SJCRH30 (cell line): ENCODE measurements around the gene LETMD1. TPM values are rescaled to one million over a fixed set of nuclear protein-coding genes. Genes with fewer than 3 reads are reported as not detected.

Source experiments
- DNase-seq, 2 experiments: peaks; one replicate each; pipeline ENCODE4 v3.0.0-alpha.2; 2015 to 2020
- H3K27ac ChIP-seq: fragments of 250-450 bp; sonication (Bioruptor Pico); 2 replicates; pipeline ENCODE4 v1.5.1; 2020; ENCODE audit warnings: mild to moderate bottlenecking, moderate library complexity
- H3K27me3 ChIP-seq: fragments of 250-450 bp; sonication (Bioruptor Pico); 2 replicates; pipeline ENCODE4 v1.5.1; 2020; ENCODE audit warnings: mild to moderate bottlenecking, moderate library complexity
- H3K36me3 ChIP-seq: fragments of 250-450 bp; sonication (Bioruptor Pico); 2 replicates; pipeline ENCODE4 v1.5.1; 2020; ENCODE audit warnings: mild to moderate bottlenecking, moderate library complexity
- H3K4me1 ChIP-seq: fragments of 250-450 bp; sonication (Bioruptor Pico); 2 replicates; pipeline ENCODE4 v1.5.1; 2020; ENCODE audit warnings: mild to moderate bottlenecking, moderate library complexity
- H3K4me3 ChIP-seq: fragments of 250-450 bp; sonication (Bioruptor Pico); 2 replicates; pipeline ENCODE4 v1.5.1; 2020; ENCODE audit warnings: mild to moderate bottlenecking, moderate library complexity
- H3K9me3 ChIP-seq: fragments of 250-450 bp; sonication (Bioruptor Pico); replicated peaks from 2 replicates; pipeline ENCODE4 v1.5.1; 2020; ENCODE audit warnings: mild to moderate bottlenecking, moderate library complexity
- total RNA-seq: library from RNA; depleted of rRNA; stranded (reverse); fragments of >200 nt; shearing (Covaris generic); gene quantifications from 2 replicates; pipeline ENCODE4 v1.2.3, GENCODE V29; 2014

LETMD1 gene
- total RNA-seq, 1 experiment from 2014 or later, result 53.4 TPM

- no peaks in the 10 kb centered on the region for H3K27me3 ChIP-seq
- H3K36me3 ChIP-seq, result peaks cover 5% of the 10 kb centered on the region; the same call in 1 of the 2 replicates
- no peak for DNase-seq
- peak overlapping the region; percentile 74 for H3K4me3 ChIP-seq
- peak overlapping the region; percentile 72 for H3K27ac ChIP-seq
- H3K4me1 ChIP-seq, result peaks cover 23% of the 10 kb centered on the region
- H3K9me3 ChIP-seq, result no peaks in the 10 kb centered on the region
Observed at GRCh38 chr12:51048661-51049251, 629 bp downstream of the LETMD1 start.

GRCh38 chr12:51049525-51049924 is 1.4 kb downstream of the LETMD1 start:
- H3K27me3 ChIP-seq, result no peaks in the 10 kb centered on the region
- no peak for DNase-seq
- H3K36me3 ChIP-seq, result peaks cover 5% of the 10 kb centered on the region; the same call in 1 of the 2 replicates
- no peak overlapping the region for H3K27ac ChIP-seq
- H3K9me3 ChIP-seq, result no peaks in the 10 kb centered on the region
- peaks cover 23% of the 10 kb centered on the region for H3K4me1 ChIP-seq
- H3K4me3 ChIP-seq, result peak overlapping the region; percentile 74; the same call in 1 of the 2 replicates

- H3K4me3 ChIP-seq, result no peak overlapping the region
- H3K9me3 ChIP-seq, result no peaks in the 10 kb centered on the region
- H3K36me3 ChIP-seq, result peaks cover 14% of the 10 kb centered on the region
- no peaks in the 10 kb centered on the region for H3K27me3 ChIP-seq
- no peak overlapping the region for H3K27ac ChIP-seq
- peaks cover 23% of the 10 kb centered on the region for H3K4me1 ChIP-seq
- DNase-seq, result peak; percentile 39 to 75
Observed at GRCh38 chr12:51051787-51052186, 3.7 kb downstream of the LETMD1 start.

- Histone ChIP-seq H3K4me1 (peaks cover 14% of the 10 kb centered on the region), H3K36me3 (peaks cover 38% of the 10 kb centered on the region)
Observed at GRCh38 chr12:51055060-51055459, 6.9 kb downstream of the LETMD1 start.

GRCh38 chr12:51056242-51056641 is 8.1 kb downstream of the LETMD1 start:
- no peak overlapping the region for H3K27ac ChIP-seq
- no peak for DNase-seq
- peaks cover 10% of the 10 kb centered on the region for H3K4me1 ChIP-seq
- H3K27me3 ChIP-seq, result no peaks in the 10 kb centered on the region
- H3K36me3 ChIP-seq, result peaks cover 47% of the 10 kb centered on the region
- no peaks in the 10 kb centered on the region for H3K9me3 ChIP-seq
- no peak overlapping the region for H3K4me3 ChIP-seq

More at GRCh38 chr12:51055060-51055459, 6.9 kb downstream of the LETMD1 start:
- Histone ChIP-seq H3K9me3 (no peaks in the 10 kb centered on the region), H3K27me3 (no peaks in the 10 kb centered on the region), H3K4me3 (no peak overlapping the region), H3K27ac (no peak overlapping the region)
- no peak for DNase-seq

DNA sequence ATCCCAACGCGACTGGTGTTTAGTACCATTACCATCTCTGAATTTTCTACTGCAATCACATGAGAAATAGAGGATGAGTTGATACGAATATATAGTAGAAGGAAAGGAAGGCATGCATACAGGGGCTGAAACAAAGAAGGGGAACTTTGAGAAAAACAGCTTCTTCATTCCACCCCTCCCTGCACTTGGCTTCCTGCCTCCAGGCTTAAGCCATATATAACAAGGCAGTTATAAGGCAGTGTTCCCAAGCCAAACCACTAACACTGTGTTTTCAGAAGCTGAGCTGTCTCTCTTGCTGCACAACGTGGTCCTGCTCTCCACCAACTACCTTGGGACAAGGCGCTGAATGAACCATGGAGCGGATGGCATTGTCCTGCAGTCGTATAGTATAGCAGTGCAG is 11.0 kb downstream of the LETMD1 start:
- no peaks in the 10 kb centered on the region for H3K9me3 ChIP-seq
- H3K27ac ChIP-seq, result no peak overlapping the region
- H3K4me3 ChIP-seq, result no peak overlapping the region
- DNase-seq, result no peak
- peaks cover 71% of the 10 kb centered on the region for H3K36me3 ChIP-seq
- no peaks in the 10 kb centered on the region for H3K27me3 ChIP-seq
- no peaks in the 10 kb centered on the region for H3K4me1 ChIP-seq

DNA sequence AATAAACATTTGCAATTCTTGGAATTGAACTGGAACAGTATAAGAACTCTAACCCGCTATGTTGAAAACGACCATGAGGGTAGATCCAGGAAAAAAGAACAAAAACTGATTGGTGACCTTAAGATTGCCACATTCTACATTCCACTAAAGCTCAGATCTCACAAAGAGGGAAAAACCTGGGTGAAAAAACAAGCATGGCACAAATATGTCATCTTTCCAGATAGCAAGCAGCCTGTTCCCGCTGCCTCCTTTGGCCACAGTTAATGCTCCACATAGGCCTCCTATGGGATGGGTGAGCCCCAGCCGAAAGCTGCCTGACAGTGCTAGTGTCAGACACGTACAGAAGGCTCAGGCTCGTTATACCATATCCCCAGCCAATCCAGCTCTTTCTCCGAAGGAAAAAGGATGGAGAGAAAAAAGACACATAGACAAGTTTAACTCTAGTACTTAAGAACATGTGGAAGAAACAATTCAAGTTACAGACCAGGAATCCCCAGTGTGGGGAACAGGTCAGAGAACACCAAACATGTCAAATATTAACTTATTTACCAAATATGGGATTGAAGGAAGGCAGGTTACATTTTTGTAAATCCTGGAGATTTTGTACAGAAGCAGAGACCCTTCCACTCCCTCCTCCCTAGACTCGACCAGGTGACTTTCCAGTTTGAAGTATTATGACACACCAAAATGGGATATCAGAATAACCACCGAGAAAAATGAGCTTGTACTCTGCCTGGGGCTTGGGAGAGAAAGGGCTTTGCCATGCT is 14.7 kb downstream of the LETMD1 start:
- Histone ChIP-seq H3K4me3 (no peak overlapping the region), H3K27me3 (no peaks in the 10 kb centered on the region), H3K4me1 (no peaks in the 10 kb centered on the region), H3K27ac (no peak overlapping the region), H3K9me3 (no peaks in the 10 kb centered on the region), H3K36me3 (peaks cover 89% of the 10 kb centered on the region)
- DNase-seq, result no peak

DNA sequence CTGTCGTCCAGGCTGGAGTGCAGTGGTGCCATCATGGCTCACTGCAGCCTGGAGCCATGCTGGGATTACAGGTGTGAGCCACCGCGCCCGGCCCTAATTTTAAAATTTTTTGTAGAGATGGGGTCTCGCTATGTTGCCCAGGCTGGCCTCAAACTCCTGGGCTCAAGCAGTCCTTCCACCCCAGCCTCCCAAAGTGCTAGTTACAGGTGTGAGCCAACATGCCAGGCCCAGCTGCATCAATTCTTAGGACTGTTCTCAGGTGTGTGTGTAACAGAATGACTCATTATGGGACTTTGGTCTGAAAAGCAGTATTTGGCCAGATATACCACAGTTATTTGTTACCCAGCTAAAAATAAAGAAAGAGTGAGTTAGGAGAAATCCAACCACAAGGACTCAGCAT is 17.4 kb downstream of the LETMD1 start:
- DNase-seq, result no peak
- H3K9me3 ChIP-seq, result no peaks in the 10 kb centered on the region
- H3K27me3 ChIP-seq, result no peaks in the 10 kb centered on the region
- peaks cover 8% of the 10 kb centered on the region for H3K4me1 ChIP-seq
- H3K4me3 ChIP-seq, result no peak overlapping the region
- H3K27ac ChIP-seq, result no peak overlapping the region
- peaks cover 91% of the 10 kb centered on the region for H3K36me3 ChIP-seq

DNA sequence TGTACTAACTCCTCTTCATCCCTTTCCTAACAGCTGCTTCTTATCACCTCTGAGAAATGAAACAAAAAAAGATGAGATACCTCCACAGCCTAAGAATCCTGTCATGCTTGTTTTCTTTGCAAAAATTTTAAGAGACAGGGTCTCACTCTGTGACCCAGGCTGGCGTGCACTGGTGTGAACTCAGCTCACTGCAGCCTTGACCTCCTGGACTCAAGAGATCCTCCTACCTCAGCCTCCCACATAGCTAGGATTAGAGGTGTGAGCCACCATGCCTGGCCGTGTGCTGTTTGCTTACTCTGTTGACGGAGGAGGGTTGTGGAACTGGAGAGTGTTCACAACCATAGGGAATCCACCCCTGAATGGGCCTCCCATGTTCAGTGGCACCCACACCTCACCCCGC is 19.1 kb downstream of the LETMD1 start:
- no peak for DNase-seq
- H3K9me3 ChIP-seq, result no peaks in the 10 kb centered on the region
- no peak overlapping the region for H3K27ac ChIP-seq
- no peak overlapping the region for H3K4me3 ChIP-seq
- peaks cover 22% of the 10 kb centered on the region for H3K4me1 ChIP-seq
- peaks cover 82% of the 10 kb centered on the region for H3K36me3 ChIP-seq
- H3K27me3 ChIP-seq, result no peaks in the 10 kb centered on the region

- Histone ChIP-seq H3K27ac (no peak overlapping the region), H3K27me3 (no peaks in the 10 kb centered on the region), H3K4me1 (peaks cover 25% of the 10 kb centered on the region), H3K4me3 (no peak overlapping the region), H3K9me3 (no peaks in the 10 kb centered on the region), H3K36me3 (peaks cover 79% of the 10 kb centered on the region)
- DNase-seq, result no peak
Observed at GRCh38 chr12:51067771-51068170, 19.6 kb downstream of the LETMD1 start.

DNA sequence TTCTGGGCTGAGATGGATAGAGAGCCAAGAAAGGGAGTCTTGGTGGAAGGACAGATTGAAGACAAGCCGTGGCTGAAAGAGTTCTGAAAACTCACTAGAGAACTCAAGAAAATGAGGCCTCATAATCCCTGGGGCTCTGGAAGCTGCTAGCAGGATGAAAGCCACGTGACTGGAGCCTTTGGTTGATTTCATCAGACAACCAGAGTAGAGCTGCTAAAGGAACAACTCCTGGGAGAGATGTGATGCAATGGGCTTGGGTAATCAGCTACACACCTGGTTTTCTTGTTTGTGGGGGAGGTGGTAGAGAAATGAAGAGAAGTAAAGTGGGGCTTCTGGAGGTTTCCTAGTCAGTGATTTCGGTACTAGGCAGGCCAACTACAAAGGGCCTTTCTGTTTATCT is 21.9 kb downstream of the LETMD1 start:
- H3K27me3 ChIP-seq, result no peaks in the 10 kb centered on the region
- no peaks in the 10 kb centered on the region for H3K9me3 ChIP-seq
- H3K4me1 ChIP-seq, result peaks cover 34% of the 10 kb centered on the region
- H3K27ac ChIP-seq, result peak overlapping the region; percentile 2; the same call in 1 of the 2 replicates
- DNase-seq, result no peak
- no peak overlapping the region for H3K4me3 ChIP-seq
- peaks cover 78% of the 10 kb centered on the region for H3K36me3 ChIP-seq

DNA sequence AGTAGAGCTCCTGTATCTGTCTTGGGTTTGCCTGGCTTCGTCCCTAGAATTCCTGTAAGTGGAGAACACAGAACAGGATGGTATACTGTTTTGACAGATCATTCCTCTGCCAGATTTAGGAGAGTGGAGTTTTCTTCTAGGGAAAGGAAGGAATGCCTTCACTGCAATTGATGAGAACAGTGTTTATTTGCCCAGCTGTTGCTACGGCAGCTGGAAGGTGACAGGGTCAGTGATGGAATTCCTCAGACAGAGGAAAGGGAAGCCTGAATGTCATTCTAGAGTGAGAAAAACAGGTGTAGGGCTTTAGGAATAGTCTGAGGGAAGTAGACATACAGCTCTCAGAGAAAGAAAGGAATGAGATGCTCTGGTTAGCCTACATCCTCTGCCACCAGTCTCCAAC is 23.5 kb downstream of the LETMD1 start:
- Histone ChIP-seq H3K4me3 (no peak overlapping the region), H3K4me1 (peaks cover 51% of the 10 kb centered on the region), H3K27ac (peak overlapping the region; percentile 84), H3K27me3 (no peaks in the 10 kb centered on the region), H3K9me3 (no peaks in the 10 kb centered on the region), H3K36me3 (peaks cover 70% of the 10 kb centered on the region)
- DNase-seq, result peak; percentile 94 to 99

DNA sequence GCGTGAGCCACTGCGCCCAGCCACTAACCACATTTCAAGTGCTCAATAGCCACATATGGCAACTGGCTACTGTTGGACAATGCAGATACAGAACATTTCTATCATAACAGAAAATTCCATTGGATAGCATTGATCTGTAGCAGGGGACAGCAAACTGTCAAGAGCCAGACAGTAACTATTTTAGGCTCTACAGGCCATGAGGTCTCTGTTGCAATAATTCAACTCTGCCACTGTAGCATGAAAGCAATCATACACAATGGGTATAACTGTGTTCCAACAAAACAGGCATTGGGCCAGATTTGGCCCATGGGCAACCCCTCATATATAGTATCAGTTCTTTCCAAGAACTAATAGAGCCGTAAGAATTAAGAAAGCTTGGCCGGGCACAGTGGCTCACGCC is 27.3 kb downstream of the LETMD1 start:
- H3K27ac ChIP-seq, result peak overlapping the region; percentile 41; the same call in 1 of the 2 replicates
- H3K4me3 ChIP-seq, result no peak overlapping the region
- no peaks in the 10 kb centered on the region for H3K9me3 ChIP-seq
- H3K36me3 ChIP-seq, result peaks cover 43% of the 10 kb centered on the region
- no peak for DNase-seq
- no peaks in the 10 kb centered on the region for H3K27me3 ChIP-seq
- H3K4me1 ChIP-seq, result peaks cover 69% of the 10 kb centered on the region

DNA sequence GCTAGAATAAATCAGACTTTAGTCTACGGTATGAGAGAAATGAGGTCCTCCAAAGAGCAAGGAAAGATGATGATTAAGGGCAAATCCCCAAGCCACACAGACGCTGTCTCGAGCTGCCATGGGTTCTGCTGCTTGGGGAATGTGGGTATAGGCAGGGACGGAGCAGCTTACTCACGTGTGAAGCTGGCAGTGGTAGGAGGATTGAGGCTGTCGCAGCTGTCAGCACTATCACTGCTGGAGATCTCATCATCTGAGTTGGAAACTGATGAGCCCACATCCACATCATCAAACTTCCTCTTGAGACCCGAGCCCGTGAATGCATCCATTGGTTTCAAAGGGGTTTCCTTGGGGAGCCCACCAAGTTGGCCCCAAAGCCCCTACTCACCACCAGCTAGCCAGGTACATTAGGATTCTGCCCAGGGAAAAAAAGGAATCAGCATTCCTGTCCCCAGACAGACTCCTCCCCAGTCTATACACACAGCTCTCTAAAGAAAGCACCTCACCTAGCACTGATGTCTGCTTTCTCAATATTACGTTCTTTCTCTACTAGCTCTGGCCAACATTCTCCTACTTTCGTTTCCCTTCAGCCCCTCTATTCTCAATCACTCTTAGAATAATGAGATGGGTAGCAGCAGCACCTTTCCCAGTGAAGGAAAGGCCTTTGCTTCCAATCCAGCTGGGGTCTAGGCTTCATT is 28.3 kb downstream of the LETMD1 start:
- Histone ChIP-seq H3K27ac (peak overlapping the region; percentile 41), H3K27me3 (no peaks in the 10 kb centered on the region), H3K4me3 (no peak overlapping the region), H3K9me3 (no peaks in the 10 kb centered on the region), H3K36me3 (peaks cover 37% of the 10 kb centered on the region), H3K4me1 (peaks cover 69% of the 10 kb centered on the region)
- DNase-seq, result peak; percentile 68 to 73

DNA sequence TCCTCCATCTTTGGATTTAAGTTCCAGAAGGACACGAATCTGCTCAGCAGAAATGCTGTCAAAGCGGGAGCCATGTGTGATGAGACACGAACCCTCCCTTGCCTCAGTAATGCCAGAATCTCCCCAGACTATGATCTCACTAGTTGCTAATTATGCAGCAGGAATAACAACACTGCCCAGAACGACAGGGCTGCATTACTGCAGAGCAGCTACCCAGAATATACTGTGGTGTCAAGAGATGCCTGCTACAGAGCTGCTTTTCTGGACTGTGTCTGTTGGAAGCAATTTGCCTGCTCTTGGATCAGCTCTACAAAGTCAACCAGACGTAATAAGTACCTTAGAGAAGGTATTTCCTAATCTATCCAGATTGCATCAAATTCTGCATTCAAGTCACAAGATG is 29.8 kb downstream of the LETMD1 start:
- Histone ChIP-seq H3K9me3 (no peaks in the 10 kb centered on the region), H3K36me3 (peaks cover 32% of the 10 kb centered on the region), H3K27ac (peak overlapping the region; percentile 10), H3K27me3 (no peaks in the 10 kb centered on the region), H3K4me1 (peaks cover 65% of the 10 kb centered on the region), H3K4me3 (no peak overlapping the region)
- peak; percentile 32 to 42 for DNase-seq
